ENCODE data around the gene C6orf47. TPM values are rescaled to one million over a fixed set of nuclear protein-coding genes. Genes with fewer than 3 reads are reported as not detected.

C6orf47 gene
- total and polyA plus RNA-seq, 8 donors = 10.5 to 44.9 (median 14.5) TPM

GRCh38 chr6:31692886-31693285 is 32.3 kb upstream of the C6orf47 start:
- Histone ChIP-seq H3K4me3 (no peak overlapping the region), H3K27ac (no peak overlapping the region), H3K36me3 (peaks cover 80 to 100% (median 100%) of the 10 kb centered on the region in 4 donors), H3K27me3 (no peaks in the 10 kb centered on the region), H3K9me3 (no peaks in the 10 kb centered on the region), H3K4me1 (peaks cover 4 to 20% (median 12%) of the 10 kb centered on the region in 4 donors)
- TF ChIP-seq EP300 (IDR thresholded peaks at IDR 0.05) = no peak
- TF ChIP-seq POLR2AphosphoS5 (IDR thresholded peaks at IDR 0.05) = no peak
- TF ChIP-seq POLR2A (IDR thresholded peaks at IDR 0.05) = no peak
- intact Hi-C loops (cut with DNase I; ENCODE audit: low total_unique reads) = no loop called here
- 87 to 91% (median 89%) methylated on average over 9 of the region's 9 CpGs for WGBS, 5 donors
- no peak for DNase-seq

DNA sequence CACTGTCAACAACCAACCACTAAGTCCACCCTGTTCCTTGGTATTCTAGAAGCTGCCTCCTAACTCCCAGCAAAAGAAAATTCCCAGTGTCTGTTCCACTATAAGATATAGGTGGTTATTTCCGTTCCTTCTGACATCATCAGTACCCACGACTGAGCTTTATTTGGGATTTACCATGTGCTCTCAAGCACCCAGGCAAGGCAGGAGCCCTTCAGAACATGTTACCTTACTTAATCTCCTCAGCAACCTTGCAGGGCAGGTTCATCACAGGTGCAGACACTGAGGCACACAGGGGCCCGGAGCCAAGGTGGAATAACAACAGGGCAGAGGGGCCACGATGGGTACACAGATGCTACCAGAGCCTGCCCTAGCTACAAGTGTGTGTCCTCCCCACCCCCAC is 31.8 kb upstream of the C6orf47 start:
- DNase-seq = no peak
- no peaks in the 10 kb centered on the region for H3K9me3 ChIP-seq
- H3K27me3 ChIP-seq = no peaks in the 10 kb centered on the region
- TF ChIP-seq CTCF (IDR thresholded peaks at IDR 0.05) = no peak
- no peak for TF ChIP-seq EP300 (IDR thresholded peaks at IDR 0.05)
- no peak for TF ChIP-seq POLR2AphosphoS5 (IDR thresholded peaks at IDR 0.05)
- TF ChIP-seq POLR2A (IDR thresholded peaks at IDR 0.05) = no peak
- peaks cover 84 to 100% (median 100%) of the 10 kb centered on the region in 4 donors for H3K36me3 ChIP-seq
- H3K4me1 ChIP-seq = peaks cover 4 to 20% (median 12%) of the 10 kb centered on the region in 4 donors
- no peak overlapping the region for H3K4me3 ChIP-seq
- 71 to 83% (median 78%) methylated on average over 4 of the region's 4 CpGs for WGBS, 5 donors
- no peak overlapping the region for H3K27ac ChIP-seq
- intact Hi-C loops (cut with DNase I; ENCODE audit: low total_unique reads) = no loop called here

DNA sequence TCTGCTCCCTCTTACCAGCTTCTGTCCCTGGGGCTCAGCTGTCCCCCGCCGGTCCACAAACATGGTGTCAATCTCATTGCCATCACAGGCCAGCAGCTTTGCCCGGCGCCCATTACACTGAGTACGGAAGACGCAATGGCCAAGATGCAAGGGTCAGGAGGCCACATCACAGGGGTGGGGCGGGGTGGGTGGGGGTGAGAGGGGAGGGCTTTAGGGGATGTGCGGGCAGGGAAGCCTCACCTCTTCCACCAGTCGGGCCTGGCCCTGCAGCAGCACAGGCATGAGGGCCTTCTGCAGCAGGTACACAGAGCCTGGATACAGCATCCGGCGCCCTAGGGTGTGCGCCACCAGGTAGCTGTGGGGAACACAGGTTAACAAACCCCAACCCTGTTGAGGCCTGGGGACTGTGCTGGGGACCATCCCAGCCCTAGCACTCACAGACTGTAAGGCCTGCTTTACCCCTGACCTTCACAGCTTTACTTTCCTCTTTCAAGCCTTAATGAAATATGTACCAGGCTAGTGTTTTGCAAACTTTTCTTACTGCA is 31.1 kb upstream of the C6orf47 start:
- TF ChIP-seq POLR2A (IDR thresholded peaks at IDR 0.05) = no peak
- no peak for TF ChIP-seq POLR2AphosphoS5 (IDR thresholded peaks at IDR 0.05)
- TF ChIP-seq EP300 (IDR thresholded peaks at IDR 0.05) = no peak
- no peak for TF ChIP-seq CTCF (IDR thresholded peaks at IDR 0.05)
- no peak overlapping the region for H3K27ac ChIP-seq
- H3K27me3 ChIP-seq = no peaks in the 10 kb centered on the region
- peaks cover 87 to 100% (median 100%) of the 10 kb centered on the region in 4 donors for H3K36me3 ChIP-seq
- 91 to 95% (median 93%) methylated on average over 6 to 12 of the region's 12 CpGs for WGBS, 5 donors
- intact Hi-C loops (cut with DNase I; ENCODE audit: low total_unique reads) = no loop called here
- DNase-seq = no peak
- no peak overlapping the region for H3K4me3 ChIP-seq
- no peaks in the 10 kb centered on the region for H3K9me3 ChIP-seq
- peaks cover 4 to 20% (median 12%) of the 10 kb centered on the region in 4 donors for H3K4me1 ChIP-seq

GRCh38 chr6:31691078-31691463 is 30.5 kb upstream of the C6orf47 start:
- 83 to 89% (median 87%) methylated on average over 6 of the region's 6 CpGs for WGBS, 5 donors
- H3K27me3 ChIP-seq = no peaks in the 10 kb centered on the region
- peaks cover 4 to 20% (median 12%) of the 10 kb centered on the region in 4 donors for H3K4me1 ChIP-seq
- H3K9me3 ChIP-seq = no peaks in the 10 kb centered on the region
- peaks cover 86 to 100% (median 100%) of the 10 kb centered on the region in 4 donors for H3K36me3 ChIP-seq
- peak overlapping the region in 4 of 5 donors; percentile 25 to 72 (median 27) for H3K27ac ChIP-seq
- no peak for DNase-seq
- no peak for TF ChIP-seq POLR2AphosphoS5 (IDR thresholded peaks at IDR 0.05)
- no peak for TF ChIP-seq POLR2A (IDR thresholded peaks at IDR 0.05)
- TF ChIP-seq EP300 (IDR thresholded peaks at IDR 0.05) = no peak
- no peak for TF ChIP-seq CTCF (IDR thresholded peaks at IDR 0.05)
- intact Hi-C loops (cut with DNase I; ENCODE audit: low total_unique reads) = no loop called here
- no peak overlapping the region for H3K4me3 ChIP-seq

Measured in stomach (tissue), 9 donors.